GM19467 (cell line): ENCODE data around the gene CDSN.
"Not testable (repeated sequence)": the region's sequence is repeated elsewhere in the genome, so short reads cannot be mapped to it uniquely, and the experiment has no call there.

Source experiments
- ATAC-seq: cut with Tn5 transposase; IDR thresholded peaks from one replicate; pipeline ENCODE4 v1.9.1; 2021; ENCODE audit warnings: mild to moderate bottlenecking, moderate library complexity; ENCODE audit not compliant: unreplicated experiment

Gene CDSN, protein sequence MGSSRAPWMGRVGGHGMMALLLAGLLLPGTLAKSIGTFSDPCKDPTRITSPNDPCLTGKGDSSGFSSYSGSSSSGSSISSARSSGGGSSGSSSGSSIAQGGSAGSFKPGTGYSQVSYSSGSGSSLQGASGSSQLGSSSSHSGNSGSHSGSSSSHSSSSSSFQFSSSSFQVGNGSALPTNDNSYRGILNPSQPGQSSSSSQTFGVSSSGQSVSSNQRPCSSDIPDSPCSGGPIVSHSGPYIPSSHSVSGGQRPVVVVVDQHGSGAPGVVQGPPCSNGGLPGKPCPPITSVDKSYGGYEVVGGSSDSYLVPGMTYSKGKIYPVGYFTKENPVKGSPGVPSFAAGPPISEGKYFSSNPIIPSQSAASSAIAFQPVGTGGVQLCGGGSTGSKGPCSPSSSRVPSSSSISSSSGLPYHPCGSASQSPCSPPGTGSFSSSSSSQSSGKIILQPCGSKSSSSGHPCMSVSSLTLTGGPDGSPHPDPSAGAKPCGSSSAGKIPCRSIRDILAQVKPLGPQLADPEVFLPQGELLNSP

DNA sequence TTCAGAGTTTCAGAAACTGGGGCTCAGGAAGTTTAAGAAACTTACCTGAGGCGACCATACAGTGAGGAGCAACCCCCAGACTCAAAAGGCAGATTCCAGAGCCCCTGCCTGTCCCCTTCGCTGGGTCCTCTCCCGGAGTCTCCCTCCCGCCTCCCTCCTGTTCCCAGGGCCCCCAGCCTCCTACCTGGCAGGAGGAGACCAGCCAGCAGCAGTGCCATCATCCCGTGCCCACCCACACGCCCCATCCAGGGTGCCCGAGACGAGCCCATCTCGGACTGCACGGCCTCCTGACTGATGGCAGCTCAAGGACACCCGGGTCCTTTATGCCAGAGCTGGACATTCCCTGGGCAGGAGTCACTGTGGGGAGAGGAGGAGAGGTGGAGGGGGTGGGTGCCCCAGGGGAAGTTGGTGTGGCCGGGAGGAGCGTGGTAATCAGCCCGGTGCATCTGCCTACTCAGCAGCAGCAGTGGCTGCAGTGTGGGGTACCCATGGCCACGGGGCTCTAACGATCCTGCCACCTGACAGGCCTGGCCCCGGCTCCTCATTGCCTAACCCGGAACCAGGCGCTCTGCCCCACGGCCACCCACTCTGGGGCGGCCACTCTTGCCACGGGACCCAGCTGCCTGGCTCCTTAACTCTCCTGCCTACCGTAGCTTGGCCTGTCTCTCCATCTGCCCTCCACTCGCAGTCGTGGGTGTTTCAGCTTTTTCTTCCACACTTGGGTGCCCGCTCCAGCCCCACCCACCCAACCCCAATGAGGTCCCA is at the start of gene CDSN:
Gene CDSN (minus strand): TSS at position 296 of the 765 bp plus-strand sequence. CDS start 27 bp downstream, at position 269.
- ATAC-seq, result no peak

DNA sequence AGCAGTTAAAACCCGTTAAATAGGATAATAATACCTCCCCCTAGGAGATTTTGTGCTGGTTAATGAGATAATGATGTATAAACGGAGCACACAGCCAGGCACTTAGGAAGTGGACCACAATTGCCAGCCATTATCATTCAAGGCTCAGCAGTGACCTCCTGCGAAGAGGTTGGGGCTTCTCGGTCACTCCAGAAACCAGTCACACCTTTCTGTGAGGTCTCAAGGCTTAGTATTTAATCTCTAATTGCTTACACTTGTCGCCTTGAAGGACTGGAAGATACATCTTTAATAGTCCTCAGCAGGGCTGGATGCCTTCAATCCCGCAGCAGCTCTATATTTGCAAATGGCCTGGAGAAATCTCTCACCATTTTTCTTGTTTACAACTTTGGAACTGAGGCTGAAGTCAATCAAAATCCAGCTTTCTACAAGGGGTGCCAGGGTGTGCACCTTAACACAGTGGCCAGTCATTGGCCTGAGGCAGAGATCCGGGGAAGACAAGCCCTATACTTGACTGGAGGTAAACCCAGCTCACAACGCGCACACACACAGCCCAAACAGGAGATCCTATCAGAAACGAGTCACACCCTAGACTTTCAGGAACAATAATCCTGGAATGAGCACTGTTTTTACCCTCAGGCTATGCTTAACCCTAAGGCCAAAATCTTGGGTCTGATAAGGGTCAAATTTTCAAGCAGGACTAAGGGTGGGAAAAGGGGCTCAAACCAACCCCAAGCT is 49.0 kb upstream of the CDSN start:
- ATAC-seq, result no peak

DNA sequence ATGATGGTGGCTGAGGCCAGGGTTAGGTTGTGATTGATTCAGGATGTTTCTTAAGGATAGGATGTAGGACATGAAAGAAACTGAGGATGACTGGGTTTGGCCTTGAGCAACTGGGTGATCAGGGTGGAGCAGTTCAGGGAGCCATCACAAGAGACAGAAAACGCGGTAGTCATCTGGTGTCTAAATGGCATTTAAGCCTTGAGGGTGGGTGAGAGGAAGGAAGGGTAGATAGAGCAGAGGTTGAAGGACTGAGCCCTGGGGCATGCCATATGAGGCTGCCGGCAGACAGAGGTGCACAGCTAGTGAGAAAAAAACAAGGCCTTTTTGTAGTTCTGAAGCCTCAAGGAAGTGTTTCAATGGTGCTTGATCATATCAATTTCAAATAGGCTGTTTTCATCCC is 48.4 kb upstream of the CDSN start:
- no peak for ATAC-seq

DNA sequence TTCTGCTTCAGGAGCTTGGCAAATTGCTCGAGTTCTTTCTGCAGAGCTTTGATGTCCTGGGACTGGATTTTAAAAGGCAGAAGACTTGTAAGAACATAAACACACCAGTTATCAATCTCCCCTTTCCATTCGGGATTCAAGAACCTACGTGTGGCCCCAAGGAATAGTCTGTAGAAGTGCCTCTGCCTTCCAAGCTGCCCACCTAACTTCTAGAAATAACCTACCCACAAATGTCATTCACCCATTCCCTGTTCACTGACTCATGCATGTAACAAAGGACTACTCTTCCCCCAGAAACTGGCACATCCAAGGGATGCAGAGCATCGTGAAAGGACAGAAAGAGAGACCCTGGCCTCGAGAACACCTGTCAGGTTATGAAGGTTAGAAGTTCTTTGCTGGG is 45.7 kb upstream of the CDSN start:
- no peak for ATAC-seq

DNA sequence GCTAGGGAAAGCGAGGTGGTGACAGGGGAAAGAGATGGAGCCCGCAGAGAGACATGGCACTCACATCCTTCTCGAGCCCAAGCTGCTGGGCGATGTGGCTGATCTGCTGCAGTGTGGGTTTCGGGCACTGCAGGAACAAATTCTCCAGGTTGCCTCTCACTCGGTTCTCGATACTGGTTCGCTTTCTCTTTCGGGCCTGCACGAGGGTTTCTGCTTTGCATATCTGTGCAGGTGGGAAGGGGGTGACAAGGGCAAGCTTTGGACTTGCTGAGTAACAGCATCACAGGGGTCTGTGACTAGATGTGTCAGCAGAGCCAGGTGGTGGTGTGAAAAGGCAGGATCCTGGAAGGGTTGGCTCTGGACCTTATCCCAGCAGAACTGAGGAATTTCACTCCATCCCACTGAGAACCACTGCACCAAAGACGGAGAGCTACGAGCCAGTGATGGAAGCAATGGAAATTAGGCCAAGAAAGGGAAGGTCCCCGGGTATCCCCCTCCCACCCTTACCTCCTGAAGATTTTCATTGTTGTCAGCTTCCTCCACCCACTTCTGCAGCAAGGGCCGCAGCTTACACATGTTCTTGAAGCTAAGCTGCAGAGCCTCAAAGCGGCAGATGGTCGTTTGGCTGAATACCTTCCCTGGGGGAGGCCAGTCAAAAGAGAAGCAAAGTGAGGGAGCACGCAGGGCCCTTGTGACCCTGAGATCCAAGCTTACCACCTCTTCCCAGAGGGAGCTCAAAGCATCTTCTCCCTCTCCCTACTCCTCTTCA is 45.0 kb upstream of the CDSN start:
- peak; percentile 65 for ATAC-seq

DNA sequence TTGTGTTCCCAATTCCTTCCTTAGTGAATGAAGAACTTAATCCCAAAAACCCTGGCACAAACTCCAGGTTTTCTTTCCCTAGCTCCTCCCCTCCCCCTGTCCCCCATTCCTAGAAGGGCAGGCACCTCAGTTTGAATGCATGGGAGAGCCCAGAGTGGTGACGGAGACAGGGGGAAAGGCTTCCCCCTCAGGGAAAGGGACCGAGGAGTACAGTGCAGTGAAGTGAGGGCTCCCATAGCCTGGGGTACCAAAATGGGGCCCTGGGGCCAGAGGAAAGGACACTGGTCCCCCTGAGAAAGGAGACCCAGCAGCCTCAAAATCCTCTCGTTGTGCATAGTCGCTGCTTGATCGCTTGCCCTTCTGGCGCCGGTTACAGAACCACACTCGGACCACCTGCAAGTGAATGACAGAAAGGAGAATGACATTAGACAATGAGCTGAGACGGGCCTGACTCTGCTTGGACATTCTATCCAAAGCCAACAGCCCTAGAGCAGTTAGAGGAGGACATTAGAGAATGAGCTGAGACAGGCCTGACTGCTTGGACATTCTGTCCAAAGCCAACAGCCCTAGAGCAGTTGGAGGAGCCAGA is 44.3 kb upstream of the CDSN start:
- not testable (repeated sequence) for ATAC-seq

DNA sequence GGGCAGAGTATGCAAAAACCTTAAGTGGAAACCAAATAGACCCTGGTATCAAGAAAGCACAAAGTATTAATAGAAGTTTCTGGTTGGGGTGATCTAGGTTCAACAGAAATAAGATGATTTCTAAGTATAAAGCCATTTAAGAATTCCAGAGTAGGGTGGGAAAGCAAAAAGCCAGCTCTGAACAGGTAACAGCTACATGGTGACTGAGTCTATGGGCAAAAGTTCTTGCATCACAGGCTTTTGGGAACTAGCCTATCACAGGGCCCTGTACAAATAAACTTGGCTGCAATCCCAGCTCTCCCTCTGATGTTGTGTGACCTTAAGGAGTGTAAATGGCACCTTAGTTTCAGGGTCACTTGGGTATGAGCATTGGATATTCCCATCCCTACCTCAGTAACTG is 43.7 kb upstream of the CDSN start:
- ATAC-seq, result no peak

DNA sequence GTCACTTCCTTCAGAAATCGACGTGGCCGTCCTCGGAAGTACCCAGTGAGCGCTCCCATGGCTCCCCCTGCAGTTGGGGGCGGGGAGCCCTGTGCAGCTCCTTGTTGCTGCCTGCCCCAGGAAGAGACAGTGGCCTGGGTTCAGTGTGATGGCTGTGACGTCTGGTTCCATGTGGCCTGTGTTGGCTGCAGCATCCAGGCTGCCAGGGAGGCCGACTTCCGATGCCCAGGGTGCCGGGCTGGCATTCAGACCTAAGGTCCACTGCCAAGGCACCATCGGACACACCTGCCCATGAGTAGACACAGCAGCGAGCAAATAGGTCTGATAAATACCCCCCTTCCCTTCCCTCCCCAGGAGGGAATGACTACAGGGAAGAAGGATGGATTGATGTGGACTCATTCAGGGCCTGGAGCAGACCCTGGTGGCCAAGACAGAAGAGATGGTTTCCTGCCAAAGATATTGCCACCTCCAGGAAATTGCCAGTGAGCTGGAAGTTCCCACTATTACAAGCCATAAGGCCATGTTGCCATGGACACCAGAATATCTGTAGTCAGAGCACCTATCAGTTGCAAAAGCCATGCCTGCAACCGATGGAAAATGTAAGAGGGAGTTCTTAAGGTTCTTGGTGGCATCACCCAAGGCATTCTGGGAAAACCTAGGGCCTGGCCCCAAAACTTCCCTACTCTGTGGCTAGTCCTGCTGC is 42.4 kb upstream of the CDSN start:
- no peak for ATAC-seq

DNA sequence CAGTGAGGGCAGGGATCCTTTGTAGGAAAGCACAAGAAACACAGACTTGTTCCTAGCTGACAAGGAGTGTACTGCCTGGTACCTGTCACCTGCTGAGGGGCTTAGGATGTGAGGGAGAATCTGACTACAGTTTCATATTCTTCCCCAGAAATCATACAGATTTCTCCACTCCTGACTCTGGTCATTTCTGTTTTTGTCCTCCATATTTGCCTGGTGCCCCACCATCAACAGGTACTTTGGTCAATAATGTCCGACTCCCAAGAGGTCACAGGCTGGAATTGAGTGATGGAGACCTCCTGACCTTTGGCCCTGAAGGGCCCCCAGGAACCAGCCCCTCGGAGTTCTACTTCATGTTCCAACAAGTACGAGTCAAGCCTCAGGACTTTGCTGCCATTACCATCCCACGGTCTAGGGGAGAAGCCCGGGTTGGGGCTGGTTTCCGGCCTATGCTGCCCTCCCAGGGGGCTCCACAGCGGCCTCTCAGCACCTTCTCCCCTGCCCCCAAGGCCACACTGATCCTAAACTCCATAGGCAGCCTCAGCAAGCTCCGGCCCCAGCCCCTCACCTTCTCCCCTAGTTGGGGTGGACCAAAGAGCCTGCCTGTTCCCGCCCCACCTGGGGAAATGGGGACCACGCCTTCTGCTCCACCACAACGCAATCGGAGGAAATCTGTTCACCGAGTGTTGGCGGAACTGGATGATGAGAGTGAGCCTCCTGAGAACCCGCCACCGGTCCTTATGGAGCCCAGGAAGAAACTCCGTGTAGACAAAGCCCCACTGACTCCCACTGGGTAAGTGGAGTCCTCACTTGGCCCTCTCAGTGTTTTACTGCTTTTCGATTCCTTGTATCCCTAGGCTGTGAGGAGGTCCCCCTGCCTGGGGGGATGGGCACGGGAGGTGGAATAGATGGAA is 41.2 kb upstream of the CDSN start:
- ATAC-seq, result no peak

DNA sequence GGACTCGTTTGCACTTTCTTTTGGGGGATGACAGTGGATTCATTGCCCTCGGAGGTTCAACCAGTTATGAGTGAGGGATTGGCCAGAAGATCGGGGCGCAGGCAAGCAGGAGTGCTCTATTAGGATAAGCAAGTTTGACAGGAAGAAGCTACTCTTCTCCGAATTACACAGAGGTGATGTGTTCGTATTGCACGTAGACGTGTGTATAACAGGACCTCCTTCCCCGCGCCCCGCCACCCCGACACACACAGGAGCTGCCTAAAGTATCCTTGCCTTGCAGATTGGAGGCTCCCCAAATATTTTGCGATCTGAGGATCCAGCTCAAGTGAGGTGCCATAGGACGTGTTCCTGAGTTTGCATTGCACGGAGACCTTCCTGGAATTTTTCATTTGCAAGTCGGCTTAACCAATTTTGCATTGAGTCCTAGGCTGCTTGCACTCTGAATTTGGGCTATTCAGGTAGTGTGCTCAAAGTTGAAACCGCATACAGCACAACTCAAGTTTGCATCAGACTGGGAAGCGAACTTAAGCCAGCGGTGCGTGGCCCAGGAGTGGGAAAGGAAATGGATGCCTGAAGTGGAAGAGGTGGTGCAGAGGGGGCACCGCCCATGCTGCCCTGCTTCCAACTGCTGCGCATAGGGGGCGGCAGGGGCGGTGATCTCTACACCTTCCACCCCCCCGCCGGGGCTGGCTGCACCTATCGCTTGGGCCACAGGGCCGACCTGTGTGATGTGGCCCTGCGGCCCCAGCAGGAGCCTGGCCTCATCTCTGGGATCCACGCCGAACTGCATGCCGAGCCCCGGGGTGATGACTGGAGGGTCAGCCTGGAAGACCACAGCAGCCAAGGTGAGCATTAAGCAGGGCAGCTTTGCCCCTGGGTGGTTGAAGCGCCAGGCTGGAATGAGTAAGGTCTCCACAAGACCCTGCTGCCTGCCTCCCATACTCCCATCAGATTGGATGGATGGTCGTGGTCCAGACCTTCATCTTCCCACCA is 38.9 kb upstream of the CDSN start:
- ATAC-seq, result no peak

DNA sequence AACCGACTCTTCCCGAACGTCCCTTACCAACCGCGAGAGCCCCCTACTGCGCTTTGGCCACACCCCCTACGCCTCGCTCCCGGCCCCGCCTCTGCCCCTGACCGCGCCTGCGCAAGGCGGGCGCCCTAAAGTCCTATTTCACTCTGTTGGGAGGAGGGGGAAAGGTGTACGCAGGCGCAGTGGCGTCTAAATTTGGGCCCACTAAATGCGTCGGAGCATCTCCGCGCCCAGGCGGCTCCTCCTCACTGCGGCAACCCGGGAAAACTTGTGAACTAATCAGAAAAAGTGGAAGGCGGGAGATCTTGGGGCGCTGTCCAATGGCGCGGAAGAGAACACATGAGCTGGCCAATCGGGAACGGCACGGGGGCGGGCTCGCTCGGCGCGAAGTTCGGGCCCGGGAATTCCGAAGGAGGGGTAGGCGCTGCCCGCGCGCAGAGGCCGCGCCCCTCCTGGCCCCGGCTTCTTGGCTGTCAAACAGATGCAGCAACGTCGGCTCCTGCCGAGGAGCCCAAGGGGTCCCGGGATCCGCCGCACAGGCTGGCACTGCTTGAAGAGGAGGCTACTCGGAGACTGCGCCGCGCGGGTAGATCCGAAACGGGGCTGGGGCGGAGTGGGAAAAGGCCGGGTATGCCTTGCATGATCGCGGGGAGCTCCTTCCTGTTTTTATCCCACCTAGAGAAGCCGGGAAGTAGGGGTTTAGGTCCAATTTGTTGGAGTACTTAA is 38.1 kb upstream of the CDSN start, which contains the start of gene TCF19:
Gene TCF19 (plus strand): TSS at position 450 of the 723 bp plus-strand sequence. CDS start 881 bp downstream, outside the sequence.
- peak; percentile 72 for ATAC-seq

DNA sequence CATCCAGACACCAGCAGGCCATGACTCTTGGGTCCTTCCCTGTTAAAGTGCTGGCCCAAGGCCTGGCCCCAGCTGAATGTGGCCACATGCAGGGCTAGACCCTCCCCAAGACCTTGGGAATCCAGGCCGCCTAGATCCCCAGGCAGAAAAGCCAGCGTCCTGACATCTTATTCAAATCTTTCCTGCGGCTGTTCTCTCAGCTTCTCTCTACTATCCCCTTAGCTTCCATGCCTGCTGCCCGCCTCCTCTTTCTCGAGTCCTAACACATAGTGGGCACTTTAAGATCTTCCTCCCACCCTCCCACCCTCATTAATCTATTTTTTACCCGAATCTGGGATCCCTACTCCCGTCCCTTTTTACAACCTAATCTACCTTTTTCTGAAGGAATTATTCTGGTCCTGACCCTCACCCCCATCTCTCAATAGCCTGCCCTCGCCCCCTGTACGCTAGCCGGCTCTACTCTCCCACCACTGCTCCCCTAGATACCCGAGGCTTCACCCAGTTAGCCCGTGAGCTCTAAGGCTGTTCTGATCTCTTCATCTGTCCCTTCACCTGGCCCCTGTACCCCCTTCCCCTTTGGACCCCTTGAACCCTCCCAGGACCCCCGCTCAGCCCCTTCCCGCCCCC is 37.4 kb upstream of the CDSN start, which contains the start of gene CCHCR1:
Gene CCHCR1 (minus strand): TSS at position 290 of the 627 bp plus-strand sequence. CDS start 202 bp downstream, at position 88.
- ATAC-seq, result no peak

DNA sequence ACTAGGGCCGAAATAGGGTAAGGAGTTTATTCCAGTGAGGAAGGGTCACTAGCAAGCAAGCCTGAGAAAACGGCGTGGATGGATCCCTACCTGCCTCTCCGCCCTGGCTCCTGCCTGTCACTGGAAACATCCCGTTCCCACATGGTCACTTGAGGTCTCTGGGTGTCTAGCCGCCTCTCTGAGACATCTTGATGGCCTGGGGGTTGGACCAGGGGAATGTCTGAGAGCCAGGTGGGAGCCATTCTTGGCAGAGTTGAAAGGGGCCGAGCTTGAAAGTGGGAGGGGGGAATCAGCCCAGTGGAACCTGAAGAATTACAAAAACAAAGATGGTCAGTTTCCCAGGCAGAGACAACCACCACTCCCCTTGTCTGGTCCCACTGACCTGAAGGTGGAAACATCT is 36.4 kb upstream of the CDSN start:
- ATAC-seq, result no peak

DNA sequence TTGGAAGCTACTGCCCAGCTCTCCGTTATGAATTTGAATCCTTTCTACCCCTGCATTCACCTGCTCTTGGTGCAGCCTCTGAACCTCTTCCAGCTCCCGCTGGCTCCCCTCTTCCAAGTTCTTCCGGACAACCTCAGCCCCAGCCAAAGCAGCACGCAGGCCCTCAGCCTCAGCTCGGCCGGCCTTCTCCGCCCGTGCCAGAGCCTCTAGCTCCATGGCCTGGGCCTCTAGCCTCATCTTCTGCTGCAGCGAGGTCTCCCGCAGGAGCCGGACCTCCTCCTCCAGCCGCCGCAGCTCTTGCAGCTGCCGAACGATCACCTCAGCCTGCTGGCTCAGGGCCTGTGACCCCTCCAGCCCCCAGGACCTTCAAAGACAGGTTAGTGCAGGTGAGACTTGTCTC is 34.2 kb upstream of the CDSN start:
- ATAC-seq, result no peak

DNA sequence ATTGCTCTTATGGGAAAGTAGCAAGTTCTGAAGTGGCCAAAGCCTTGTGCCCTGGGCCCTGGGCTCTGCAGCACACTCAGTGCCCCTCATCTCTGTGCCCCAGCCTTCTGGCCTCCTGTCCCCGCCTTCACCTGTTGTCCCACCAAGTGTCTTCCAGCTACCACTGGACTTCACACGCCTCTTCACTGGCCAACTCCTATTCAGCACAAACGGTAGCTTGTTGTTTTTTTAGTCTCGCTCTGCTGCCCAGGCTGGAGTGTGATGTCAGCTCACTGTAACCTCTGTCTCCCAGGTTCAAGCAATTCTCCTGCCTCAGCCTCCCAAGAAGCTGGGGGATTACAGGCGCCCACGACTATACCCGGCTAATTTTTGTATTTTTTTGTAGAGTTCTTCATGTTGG is 32.5 kb upstream of the CDSN start:
- ATAC-seq, result no peak
